ENCODE measurements around the gene ASZ1. TPM values are rescaled to one million over a fixed set of nuclear protein-coding genes. Genes with fewer than 3 reads are reported as not detected.

The ASZ1 gene
- total RNA-seq, 1 experiment from 2014 or later, result not detected

DNA sequence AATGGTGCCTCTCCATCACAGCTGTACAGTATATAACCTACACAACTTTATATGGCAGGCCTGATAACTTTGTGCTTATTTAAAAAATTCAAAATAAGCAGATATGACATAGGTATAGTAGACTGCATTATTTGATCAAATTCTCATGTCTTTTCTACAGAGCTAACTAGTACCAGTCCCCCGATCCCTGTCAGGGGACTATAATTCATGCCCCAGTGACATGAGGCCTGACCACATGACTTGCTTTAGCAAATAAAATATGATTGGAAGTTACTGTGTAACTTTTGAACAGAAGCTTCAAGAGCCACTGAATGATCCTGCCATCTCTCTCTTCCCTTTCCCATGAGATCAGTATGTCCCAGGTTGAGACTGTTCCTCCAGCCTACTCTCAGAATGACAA is 55.2 kb downstream of the ASZ1 start:
- H3K79me2 ChIP-seq (ENCODE audit: low read length), result no peaks in the 10 kb centered on the region
- no peaks in the 10 kb centered on the region for H4K20me1 ChIP-seq (ENCODE audit: low read length)
- H3K9ac ChIP-seq (ENCODE audit: low read length), result no peak overlapping the region
- no peak overlapping the region for H3K4me3 ChIP-seq (ENCODE audit: low read length)
- POLR2A ChIA-PET (ENCODE audit: unreplicated experiment), result no interaction called here
- no peaks in the 10 kb centered on the region for H3F3A ChIP-seq (ENCODE audit: low read length, unreplicated experiment)
- H3K9me2 ChIP-seq (replicated peaks; ENCODE audit: low read length), result no peaks in the 10 kb centered on the region
- H3K36me3 ChIP-seq (ENCODE audit: low read depth, low read length), result no peaks in the 10 kb centered on the region
- intact Hi-C loops (cut with micrococcal nuclease), result no loop called here
- TF ChIP-seq, protein P1, sequence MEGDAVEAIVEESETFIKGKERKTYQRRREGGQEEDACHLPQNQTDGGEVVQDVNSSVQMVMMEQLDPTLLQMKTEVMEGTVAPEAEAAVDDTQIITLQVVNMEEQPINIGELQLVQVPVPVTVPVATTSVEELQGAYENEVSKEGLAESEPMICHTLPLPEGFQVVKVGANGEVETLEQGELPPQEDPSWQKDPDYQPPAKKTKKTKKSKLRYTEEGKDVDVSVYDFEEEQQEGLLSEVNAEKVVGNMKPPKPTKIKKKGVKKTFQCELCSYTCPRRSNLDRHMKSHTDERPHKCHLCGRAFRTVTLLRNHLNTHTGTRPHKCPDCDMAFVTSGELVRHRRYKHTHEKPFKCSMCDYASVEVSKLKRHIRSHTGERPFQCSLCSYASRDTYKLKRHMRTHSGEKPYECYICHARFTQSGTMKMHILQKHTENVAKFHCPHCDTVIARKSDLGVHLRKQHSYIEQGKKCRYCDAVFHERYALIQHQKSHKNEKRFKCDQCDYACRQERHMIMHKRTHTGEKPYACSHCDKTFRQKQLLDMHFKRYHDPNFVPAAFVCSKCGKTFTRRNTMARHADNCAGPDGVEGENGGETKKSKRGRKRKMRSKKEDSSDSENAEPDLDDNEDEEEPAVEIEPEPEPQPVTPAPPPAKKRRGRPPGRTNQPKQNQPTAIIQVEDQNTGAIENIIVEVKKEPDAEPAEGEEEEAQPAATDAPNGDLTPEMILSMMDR (conservative IDR thresholded peaks at IDR 0.05; ENCODE audit: low read depth, low read length), result no peak
- TF ChIP-seq EZH2phosphoT487 (IDR thresholded peaks at IDR 0.05; ENCODE audit: borderline replicate concordance, low read length), result no peak
- TF ChIP-seq EZH2 (IDR thresholded peaks at IDR 0.05; ENCODE audit: low read length, unreplicated experiment), result no peak
- ATAC-seq (no peak), DNase-seq (no peak)
- no peak overlapping the region for H3K4me2 ChIP-seq (ENCODE audit: low read length)
- BruUV-seq (replicated peaks), result no TSS peak
- no peak overlapping the region for H2AFZ ChIP-seq (ENCODE audit: low read length)
- H3K9me3 ChIP-seq (ENCODE audit: low read length), result no peaks in the 10 kb centered on the region
- H3K27me3 ChIP-seq (ENCODE audit: low read length), result peaks cover 55% of the 10 kb centered on the region
- no peaks in the 10 kb centered on the region for H3K4me1 ChIP-seq (ENCODE audit: insufficient read depth, low read length)
- H3K27ac ChIP-seq (ENCODE audit: low read length), result no peak overlapping the region
- CTCF ChIA-PET, result no interaction called here

DNA sequence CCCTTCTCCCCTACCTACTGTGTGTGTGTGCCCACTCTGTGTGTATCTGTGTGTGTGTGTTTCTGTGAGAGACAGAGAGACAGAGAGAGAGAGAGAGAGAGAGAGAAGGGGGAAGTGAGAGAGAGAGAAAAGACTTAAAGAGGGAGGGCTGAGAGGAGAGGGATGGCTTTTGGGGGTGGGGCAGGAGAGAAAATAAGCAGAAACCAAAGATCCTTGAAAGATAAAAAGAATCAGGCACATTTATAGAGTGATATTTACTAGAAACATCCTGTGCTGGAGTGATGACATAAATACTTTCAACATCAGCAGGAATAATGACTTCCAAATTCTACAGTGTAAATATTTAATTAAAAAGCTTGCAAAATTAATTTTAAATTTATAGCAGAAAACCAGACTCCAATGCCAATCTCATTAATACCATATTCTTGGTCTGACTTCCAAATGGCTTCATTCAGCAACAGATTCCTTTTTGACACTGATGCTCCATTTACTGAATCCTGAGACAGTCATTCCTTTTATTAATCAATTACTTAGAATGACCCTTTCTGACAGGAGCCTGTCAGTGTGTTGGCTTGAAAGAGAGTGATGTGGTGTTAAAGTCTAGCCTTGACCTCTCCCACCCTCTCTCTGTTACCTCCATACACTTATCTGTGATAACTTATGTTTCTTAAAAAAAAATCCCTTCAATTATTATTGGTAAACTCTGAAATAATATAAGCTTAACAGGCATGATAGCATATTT is 62.8 kb downstream of the ASZ1 start:
- ChIA-PET POLR2A (ENCODE audit: unreplicated experiment) (no interaction called here), CTCF (no interaction called here)
- H3K27ac ChIP-seq (ENCODE audit: low read length), result no peak overlapping the region
- no peak for DNase-seq
- H2AFZ ChIP-seq (ENCODE audit: low read length), result no peak overlapping the region
- intact Hi-C loops (cut with micrococcal nuclease), result no loop called here
- BruUV-seq (replicated peaks), result no TSS peak
- H3K4me1 ChIP-seq (ENCODE audit: insufficient read depth, low read length), result no peaks in the 10 kb centered on the region
- no peaks in the 10 kb centered on the region for H3K36me3 ChIP-seq (ENCODE audit: low read depth, low read length)
- no peak overlapping the region for H3K4me3 ChIP-seq (ENCODE audit: low read length)
- H3F3A ChIP-seq (ENCODE audit: low read length, unreplicated experiment), result no peaks in the 10 kb centered on the region
- H3K79me2 ChIP-seq (ENCODE audit: low read length), result no peaks in the 10 kb centered on the region
- ATAC-seq, result no peak
- H3K9me2 ChIP-seq (replicated peaks; ENCODE audit: low read length), result no peaks in the 10 kb centered on the region
- H3K27me3 ChIP-seq (ENCODE audit: low read length), result peaks cover 75% of the 10 kb centered on the region
- no peak overlapping the region for H3K9ac ChIP-seq (ENCODE audit: low read length)
- H3K4me2 ChIP-seq (ENCODE audit: low read length), result no peak overlapping the region
- TF ChIP-seq EZH2 (IDR thresholded peaks at IDR 0.05; ENCODE audit: low read length, unreplicated experiment) (no peak), EZH2phosphoT487 (IDR thresholded peaks at IDR 0.05; ENCODE audit: borderline replicate concordance, low read length) (no peak)
- TF ChIP-seq, protein P1 (conservative IDR thresholded peaks at IDR 0.05; ENCODE audit: low read depth, low read length), result no peak
- no peaks in the 10 kb centered on the region for H3K9me3 ChIP-seq (ENCODE audit: low read length)
- H4K20me1 ChIP-seq (ENCODE audit: low read length), result no peaks in the 10 kb centered on the region; the same call in 1 of the 2 replicates

DNA sequence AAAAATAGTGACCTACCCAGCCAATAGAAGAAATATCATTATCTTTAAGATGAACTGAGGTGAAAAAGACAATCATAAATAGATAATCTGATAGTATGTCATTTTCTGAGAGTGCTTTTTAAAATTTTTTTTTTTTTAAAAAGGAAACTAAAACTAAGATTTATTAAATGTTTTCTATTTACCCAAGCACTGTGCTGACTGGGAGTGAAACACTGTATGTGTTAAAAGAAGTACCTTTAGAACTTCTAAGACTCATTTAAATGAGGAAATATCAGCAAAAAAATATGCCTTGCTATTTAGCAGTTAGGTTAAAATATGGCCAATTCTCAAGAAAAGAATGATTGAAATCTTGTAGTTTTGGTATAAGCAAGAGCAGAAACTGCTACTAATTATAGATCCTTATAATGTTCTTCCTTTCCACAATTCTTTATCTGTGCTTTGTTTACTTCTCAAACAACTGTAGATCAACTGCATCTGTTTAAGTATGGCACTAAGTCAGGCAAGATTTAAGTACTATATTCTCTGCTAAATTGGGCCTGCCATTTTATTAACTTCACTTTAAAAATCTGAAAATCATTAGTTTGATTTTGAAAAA is 64.9 kb downstream of the ASZ1 start:
- no peaks in the 10 kb centered on the region for H3K79me2 ChIP-seq (ENCODE audit: low read length)
- ChIA-PET POLR2A (ENCODE audit: unreplicated experiment) (no interaction called here), CTCF (no interaction called here)
- no peak overlapping the region for H3K27ac ChIP-seq (ENCODE audit: low read length)
- H3K4me2 ChIP-seq (ENCODE audit: low read length), result no peak overlapping the region
- peaks cover 73% of the 10 kb centered on the region for H3K27me3 ChIP-seq (ENCODE audit: low read length)
- no peaks in the 10 kb centered on the region for H3K9me2 ChIP-seq (replicated peaks; ENCODE audit: low read length)
- H3F3A ChIP-seq (ENCODE audit: low read length, unreplicated experiment), result no peaks in the 10 kb centered on the region
- intact Hi-C loops (cut with micrococcal nuclease), result no loop called here
- no peak for DNase-seq
- H4K20me1 ChIP-seq (ENCODE audit: low read length), result no peaks in the 10 kb centered on the region; the same call in 1 of the 2 replicates
- H3K9me3 ChIP-seq (ENCODE audit: low read length), result no peaks in the 10 kb centered on the region
- no peaks in the 10 kb centered on the region for H3K4me1 ChIP-seq (ENCODE audit: insufficient read depth, low read length)
- no peak overlapping the region for H2AFZ ChIP-seq (ENCODE audit: low read length)
- H3K4me3 ChIP-seq (ENCODE audit: low read length), result no peak overlapping the region
- no peak overlapping the region for H3K9ac ChIP-seq (ENCODE audit: low read length)
- H3K36me3 ChIP-seq (ENCODE audit: low read depth, low read length), result no peaks in the 10 kb centered on the region
- no peak for TF ChIP-seq EZH2 (IDR thresholded peaks at IDR 0.05; ENCODE audit: low read length, unreplicated experiment)
- no peak for TF ChIP-seq EZH2phosphoT487 (IDR thresholded peaks at IDR 0.05; ENCODE audit: borderline replicate concordance, low read length)
- TF ChIP-seq, protein P1 (conservative IDR thresholded peaks at IDR 0.05; ENCODE audit: low read depth, low read length), result no peak
- no TSS peak for BruUV-seq (replicated peaks)
- no peak for ATAC-seq
